IMR-90 (cell line): Measurements from ENCODE around the gene PRRC2B. TPM values are rescaled to one million over a fixed set of nuclear protein-coding genes. Genes with fewer than 3 reads are reported as not detected.

ENCODE experiments used
- ATAC-seq: fragments of 200-7000 bp; cut with Tn5 transposase; 2 replicates; pipeline ENCODE4 v1.9.1; 2020; ENCODE audit warnings: low read depth, mild to moderate bottlenecking, moderate library complexity
- BruUV-seq: library from RNA; stranded (reverse); fragments of 400-500 nt; replicated peaks from 2 replicates; lab custom pipeline; 2021; lab: Mats Ljungman, UMichigan
- CTCF ChIA-PET: fragments of 300-600 bp; formaldehyde crosslinking; extraction: SDS; loops from one replicate; lab custom pipeline; 2021; ENCODE audit warnings: antibody characterized with exemption; lab: Yijun Ruan, JAX
- POLR2A ChIA-PET: fragments of 300-600 bp; sonication (Branson Sonifier 250); formaldehyde crosslinking; loops from one replicate; lab custom pipeline; 2022; ENCODE audit warnings: antibody characterized with exemption; ENCODE audit not compliant: unreplicated experiment; lab: Charles Lee
- DNase-seq: peaks from one replicate; pipeline ENCODE4 v3.0.0; 2013
- H2AFZ ChIP-seq: replicated peaks from 2 replicates; pipeline ENCODE3; 2013; ENCODE audit warnings: low read length, mild to moderate bottlenecking; ENCODE audit not compliant: poor library complexity
- H2AK5ac ChIP-seq: 2 replicates; pipeline ENCODE4 v1.6.1; 2013; ENCODE audit warnings: low read depth, low read length, inconsistent platforms
- H2AK9ac ChIP-seq: replicated peaks from 2 replicates; pipeline ENCODE3; 2013; ENCODE audit warnings: mild to moderate bottlenecking, low read depth, low read length, moderate library complexity; ENCODE audit not compliant: poor library complexity
- H2BK120ac ChIP-seq: 2 replicates; pipeline ENCODE4 v1.6.1; 2013; ENCODE audit warnings: low read depth, low read length, inconsistent platforms
- H2BK15ac ChIP-seq: 3 replicates; pipeline ENCODE4 v1.6.1; 2013; ENCODE audit warnings: low read depth, low read length, inconsistent platforms
- H2BK20ac ChIP-seq: 2 replicates; pipeline ENCODE4 v1.6.1; 2013; ENCODE audit warnings: low read depth, mild to moderate bottlenecking, inconsistent platforms, low read length, moderate library complexity
- H2BK5ac ChIP-seq: 2 replicates; pipeline ENCODE4 v1.6.1; 2013; ENCODE audit warnings: mild to moderate bottlenecking, low read depth, low read length, inconsistent platforms; ENCODE audit not compliant: poor library complexity, severe bottlenecking
- H3K14ac ChIP-seq: replicated peaks from 2 replicates; pipeline ENCODE4 v1.6.1; 2013; ENCODE audit warnings: low read depth, low read length, inconsistent platforms
- H3K18ac ChIP-seq: 2 replicates; pipeline ENCODE4 v1.6.1; 2013; ENCODE audit warnings: low read depth, low read length, control low read depth
- H3K23ac ChIP-seq: 2 replicates; pipeline ENCODE4 v1.6.1; 2013; ENCODE audit warnings: low read depth, low read length, inconsistent platforms
- H3K27ac ChIP-seq: 2 replicates; pipeline ENCODE4 v1.5.1; 2013; ENCODE audit warnings: mild to moderate bottlenecking, control low read depth, low read length; ENCODE audit not compliant: insufficient read depth
- H3K27me3 ChIP-seq: 2 replicates; pipeline ENCODE4 v1.6.1; 2013; ENCODE audit warnings: low read length; ENCODE audit not compliant: control insufficient read depth, insufficient read depth
- H3K36me3 ChIP-seq: 2 replicates; pipeline ENCODE4 v1.6.1; 2013; ENCODE audit warnings: low read length, mixed read lengths; ENCODE audit not compliant: control insufficient read depth, insufficient read depth
- H3K4ac ChIP-seq: 2 replicates; pipeline ENCODE4 v1.6.1; 2013; ENCODE audit warnings: low read depth, low read length, inconsistent platforms
- H3K4me1 ChIP-seq: 2 replicates; pipeline ENCODE4 v1.6.1; 2013; ENCODE audit warnings: low read length, mixed read lengths; ENCODE audit not compliant: control insufficient read depth, insufficient read depth
- H3K4me2 ChIP-seq: 2 replicates; pipeline ENCODE4 v1.6.1; 2013; ENCODE audit warnings: low read depth, mild to moderate bottlenecking, control low read depth, low read length, moderate library complexity
- H3K4me3 ChIP-seq: 2 replicates; pipeline ENCODE4 v1.5.1; 2013; ENCODE audit warnings: low read depth, mild to moderate bottlenecking, control low read depth, low read length, moderate library complexity; ENCODE audit not compliant: insufficient read depth
- H3K56ac ChIP-seq: 2 replicates; pipeline ENCODE4 v1.6.1; 2013; ENCODE audit warnings: low read length, inconsistent platforms; ENCODE audit not compliant: insufficient read depth; ENCODE audit errors: extremely low read depth
- H3K79me1 ChIP-seq, 2 experiments: 2 replicates each; pipeline ENCODE4 v1.6.1; 2013; ENCODE audit warnings: low read length in 2 of 2, inconsistent platforms in 1 of 2, low read depth in 1 of 2
- H3K9ac ChIP-seq: 2 replicates; pipeline ENCODE4 v1.6.1; 2013; ENCODE audit warnings: low read depth, low read length, control low read depth
- H3K9me1 ChIP-seq: 2 replicates; pipeline ENCODE4 v1.6.1; 2013; ENCODE audit warnings: low read length, inconsistent platforms; ENCODE audit not compliant: insufficient read depth
- H3K9me3 ChIP-seq: 2 replicates; pipeline ENCODE4 v1.6.1; 2013; ENCODE audit warnings: low read length; ENCODE audit not compliant: control insufficient read depth, insufficient read depth
- H4K20me1 ChIP-seq: 2 replicates; pipeline ENCODE4 v1.6.1; 2013; ENCODE audit warnings: low read length, inconsistent platforms; ENCODE audit not compliant: insufficient read depth
- H4K5ac ChIP-seq: 2 replicates; pipeline ENCODE4 v1.6.1; 2013; ENCODE audit warnings: mild to moderate bottlenecking, low read depth, low read length, control low read depth
- H4K8ac ChIP-seq, 2 experiments: 2 replicates each; pipeline ENCODE4 v1.6.1; 2013; ENCODE audit warnings: low read depth in 2 of 2, low read length in 2 of 2, control low read depth in 1 of 2, inconsistent platforms in 1 of 2
- H4K91ac ChIP-seq: 2 replicates; pipeline ENCODE4 v1.6.1; 2013; ENCODE audit warnings: low read depth, low read length, inconsistent platforms; ENCODE audit not compliant: insufficient read depth
- BHLHE40 ChIP-seq: fragments of 150-350 bp; IDR thresholded peaks from 2 replicates; pipeline ENCODE4 v1.6.1; 2016; ENCODE audit warnings: mild to moderate bottlenecking, low read depth, low read length
- CEBPB ChIP-seq: IDR thresholded peaks from 2 replicates; pipeline ENCODE4 v1.6.1; 2012; ENCODE audit warnings: low read depth, low read length, improper control_type of control experiment
- CHD1 ChIP-seq: IDR thresholded peaks from 2 replicates; pipeline ENCODE4 v1.6.1; 2012; ENCODE audit warnings: low read depth, low read length, improper control_type of control experiment
- CTCF ChIP-seq: conservative IDR thresholded peaks from 2 replicates; pipeline ENCODE4 v1.5.1; 2012; ENCODE audit warnings: mild to moderate bottlenecking, low read depth, low read length, improper control_type of control experiment
- ELK1 ChIP-seq: fragments of 150-350 bp; IDR thresholded peaks from 2 replicates; pipeline ENCODE4 v1.6.1; 2016; ENCODE audit warnings: low read depth, mild to moderate bottlenecking, low read length, moderate library complexity, borderline replicate concordance
- FOS ChIP-seq: fragments of 150-350 bp; IDR thresholded peaks from 2 replicates; pipeline ENCODE4 v1.6.1; 2016; ENCODE audit warnings: low read depth, low read length
- MAFK ChIP-seq: IDR thresholded peaks from 2 replicates; pipeline ENCODE4 v1.6.1; 2012; ENCODE audit warnings: low read depth, low read length, improper control_type of control experiment
- MAZ ChIP-seq: IDR thresholded peaks from 2 replicates; pipeline ENCODE4 v1.6.1; 2012; ENCODE audit warnings: low read depth, mild to moderate bottlenecking, low read length, improper control_type of control experiment, moderate library complexity, borderline replicate concordance
- MXI1 ChIP-seq: IDR thresholded peaks from 2 replicates; pipeline ENCODE4 v1.6.1; 2012; ENCODE audit warnings: low read depth, mild to moderate bottlenecking, low read length, moderate library complexity, borderline replicate concordance
- NFE2L2 ChIP-seq: fragments of 150-350 bp; IDR thresholded peaks from 2 replicates; pipeline ENCODE4 v1.6.1; 2016; ENCODE audit warnings: low read depth, mild to moderate bottlenecking, low read length
- POLR2A ChIP-seq: IDR thresholded peaks from 2 replicates; pipeline ENCODE4 v1.6.1; 2012; ENCODE audit warnings: mild to moderate bottlenecking, low read depth, low read length
- RAD21 ChIP-seq: IDR thresholded peaks from 2 replicates; pipeline ENCODE4 v1.6.1; 2012; ENCODE audit warnings: low read length, improper control_type of control experiment
- RCOR1 ChIP-seq: IDR thresholded peaks from 2 replicates; pipeline ENCODE4 v1.6.1; 2012; ENCODE audit warnings: mild to moderate bottlenecking, low read length, improper control_type of control experiment; ENCODE audit not compliant: insufficient replicate concordance
- RFX5 ChIP-seq: IDR thresholded peaks from 2 replicates; pipeline ENCODE4 v1.8.0; 2012; ENCODE audit warnings: low read depth, mild to moderate bottlenecking, low read length, moderate library complexity
- SMC3 ChIP-seq: fragments of 150-350 bp; IDR thresholded peaks from 2 replicates; pipeline ENCODE4 v1.6.1; 2016; ENCODE audit warnings: low read depth, mild to moderate bottlenecking, antibody characterized with exemption, low read length, moderate library complexity
- WGBS, 2 experiments: methylation state at CpG; one replicate each; pipeline versions ENCODE4 v1.1.5 to v1.1.7; 2013; ENCODE audit warnings: missing lambda C conversion rate in 2 of 2; ENCODE audit not compliant: insufficient read length in 1 of 2; ENCODE audit errors: extremely low coverage in 2 of 2; 5-methylcytosine and 5-hydroxymethylcytosine counted together
- dilution Hi-C: fragments of 300-500 bp; cut with HindIII; formaldehyde crosslinking; loops from one replicate; pipeline ENCODE4 v1.14.3; 2018; ENCODE audit warnings: low sequenced_read_pairs; ENCODE audit not compliant: unreplicated experiment
- in situ Hi-C: fragments of 300-500 bp; cut with MboI; formaldehyde crosslinking; loops from 3 replicates; pipeline ENCODE4 v1.14.3; 2019; ENCODE audit warnings: low sequenced_read_pairs, inconsistent platforms, mixed read lengths
- intact Hi-C: fragments of 100-400 bp; cut with micrococcal nuclease; formaldehyde crosslinking; loops from 2 replicates; pipeline ENCODE4 v1.10.0; 2022
- polyA plus RNA-seq, 3 experiments: library from polyadenylated mRNA; depleted of rRNA; stranded (reverse); fragments of >200 nt; gene quantifications; 2 replicates each; pipeline ENCODE4 v1.2.3, GENCODE V29; 2012; ENCODE audit warnings: low replicate concordance in 1 of 3
- total RNA-seq: library from RNA; depleted of rRNA; stranded (reverse); fragments of >200 nt; gene quantifications from 2 replicates; pipeline ENCODE4 v1.2.3, GENCODE V29; 2012
- TF ChIP-seq, protein P1 (sequence below): fragments of 150-350 bp; IDR thresholded peaks from 2 replicates; pipeline ENCODE4 v1.6.1; 2017; ENCODE audit warnings: mild to moderate bottlenecking, antibody characterized with exemption, low read length, low read depth

PRRC2B gene
- total and polyA plus RNA-seq, 2 of the 4 experiments (the other 2 are of a cell fraction) = 19.4 to 39.1 TPM

DNA sequence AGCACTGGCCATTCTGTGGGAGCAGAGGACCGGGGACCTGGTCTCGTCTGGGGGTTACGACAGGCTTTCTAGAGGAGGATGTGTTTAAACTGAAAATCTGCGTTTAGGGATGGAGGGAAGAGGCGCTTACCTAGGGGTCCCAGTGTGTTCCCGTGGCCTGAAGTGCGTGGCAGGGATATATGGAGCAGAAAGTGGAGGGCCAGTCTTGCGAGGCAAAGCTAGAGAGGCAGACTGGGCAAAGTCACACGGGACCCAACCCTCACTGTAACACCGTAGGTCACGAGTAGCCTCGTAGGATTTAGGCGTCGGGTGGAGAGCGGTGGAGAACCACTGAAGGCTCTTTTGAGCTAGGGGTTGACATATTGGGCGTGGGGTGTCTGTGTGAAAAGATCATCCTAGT lies 76.1 kb downstream of the PRRC2B start:
- Histone ChIP-seq H3K4ac (no peak overlapping the region), H2AK5ac (no peak overlapping the region), H3K27ac (no peak overlapping the region), H4K8ac (no peak overlapping the region), H2BK20ac (no peak overlapping the region), H4K91ac (no peak overlapping the region), H2AFZ (no peak overlapping the region), H2BK15ac (no peak overlapping the region), H3K23ac (no peak overlapping the region), H3K4me1 (no peaks in the 10 kb centered on the region), H3K36me3 (peaks cover 74% of the 10 kb centered on the region), H3K27me3 (no peaks in the 10 kb centered on the region), H3K18ac (no peak overlapping the region), H4K20me1 (peaks cover 52% of the 10 kb centered on the region), H3K56ac (no peak overlapping the region), H3K14ac (no peak overlapping the region), H3K9ac (no peak overlapping the region), H2BK5ac (no peak overlapping the region), H3K4me2 (no peak overlapping the region), H3K79me1 (peaks cover 39 to 41% of the 10 kb centered on the region in 2 experiments), H2BK120ac (no peak overlapping the region), H3K9me1 (no peaks in the 10 kb centered on the region), H3K4me3 (no peak overlapping the region), H4K5ac (no peak overlapping the region), H3K9me3 (no peaks in the 10 kb centered on the region), H2AK9ac (no peak overlapping the region)
- dilution Hi-C loops = no loop called here
- in situ Hi-C loops = loop anchor here (10.0 kb wide), 1 partner anchor 335 kb away; no protein-coding TSS in a partner anchor
- TF ChIP-seq POLR2A (no peak), MAFK (no peak), MAZ (no peak), BHLHE40 (no peak), NFE2L2 (no peak), CHD1 (no peak), RAD21 (no peak), FOS (no peak), ELK1 (no peak), CTCF (no peak), MXI1 (no peak), RFX5 (no peak), SMC3 (no peak), RCOR1 (no peak), CEBPB (no peak)
- TF ChIP-seq, protein P1, sequence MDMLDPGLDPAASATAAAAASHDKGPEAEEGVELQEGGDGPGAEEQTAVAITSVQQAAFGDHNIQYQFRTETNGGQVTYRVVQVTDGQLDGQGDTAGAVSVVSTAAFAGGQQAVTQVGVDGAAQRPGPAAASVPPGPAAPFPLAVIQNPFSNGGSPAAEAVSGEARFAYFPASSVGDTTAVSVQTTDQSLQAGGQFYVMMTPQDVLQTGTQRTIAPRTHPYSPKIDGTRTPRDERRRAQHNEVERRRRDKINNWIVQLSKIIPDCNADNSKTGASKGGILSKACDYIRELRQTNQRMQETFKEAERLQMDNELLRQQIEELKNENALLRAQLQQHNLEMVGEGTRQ = no peak
- no peak for DNase-seq
- BruUV-seq = no TSS peak
- intact Hi-C loops = loop anchor here (10.0 kb wide), 1 partner anchor 325 kb away; no protein-coding TSS in a partner anchor
- POLR2A ChIA-PET = no interaction called here
- ATAC-seq = no peak
- CTCF ChIA-PET = no interaction called here
- WGBS, 2 experiments = 95% methylated on average over 10 of the region's 16 CpGs; no CpG with 5 or more reads in 1 of the 2 experiments
